H1 (cell line): ENCODE results near the gene HOXB5. TPM values are rescaled to one million over a fixed set of nuclear protein-coding genes. Genes with fewer than 3 reads are reported as not detected.

Experiments
- CHD7 ChIP-seq: fragments of 300-600 bp; sonication (generic); IDR thresholded peaks from 2 replicates; pipeline ENCODE4 v1.7.1; 2012; ENCODE audit warnings: low read length, moderate library complexity, mild to moderate bottlenecking, inconsistent platforms; ENCODE audit not compliant: insufficient replicate concordance
- POLR2AphosphoS5 ChIP-seq: IDR thresholded peaks from 2 replicates; pipeline ENCODE4 v1.6.1; 2011; ENCODE audit warnings: low read depth, low read length
- SUZ12 ChIP-seq: fragments of 200-600 bp; sonication (generic); IDR thresholded peaks from 2 replicates; pipeline ENCODE4 v1.6.1; 2012; ENCODE audit warnings: mild to moderate bottlenecking, inconsistent platforms, low read length, moderate library complexity, mixed read lengths
- polyA plus RNA-seq, 7 experiments: library from polyadenylated mRNA; depleted of rRNA in 3 of 7; stranded (reverse) in 5 of 7; unstranded in 2 of 7; fragments of >200 nt in 5 of 7; fragments of 200-250 nt in 2 of 7; gene quantifications; 1 replicate in 5 of 7; 2 replicates in 1 of 7; 4 replicates in 1 of 7; pipeline versions ENCODE4 v1.2.1 to v1.2.3, GENCODE V29; 2011 to 2013; ENCODE audit warnings: missing spikeins in 2 of 7, mixed read lengths in 2 of 7
- total RNA-seq: library from RNA; stranded (reverse); fragmentation: NEBNext Ultra II Directional; extraction: Animal tissue kit (Norgen Biotek cat#: 25700); gene quantifications from 2 replicates; pipeline ENCODE4 v1.2.1, GENCODE V29; 2021

Gene HOXB5
- total and polyA plus RNA-seq, 2 of the 8 experiments (the other 6 are each of a cell fraction or from before 2014, with no cell fraction given): not detected

- TF ChIP-seq CHD7 (no peak), SUZ12 (peak; percentile 58), POLR2AphosphoS5 (no peak)
- TF ChIP-seq, all 59 proteins: peak for 4
Measured at GRCh38 chr17:48612854-48613691, 19.5 kb upstream of the HOXB5 start (continued).
